GM23248 (cell line): Measurements from ENCODE around the gene CSTF2T. TPM values are rescaled to one million over a fixed set of nuclear protein-coding genes. Genes with fewer than 3 reads are reported as not detected.
"Not testable (repeated sequence)": the region's sequence is repeated elsewhere in the genome, so short reads cannot be mapped to it uniquely, and the experiment has no call there.

Experiments
- DNase-seq: peaks from one replicate; pipeline ENCODE4 v3.0.0-alpha.2; 2015
- H2AFZ ChIP-seq: fragments of 200-600 bp; sonication (generic); 2 replicates; pipeline ENCODE4 v1.6.1; 2016; ENCODE audit warnings: antibody characterized with exemption
- H3F3A ChIP-seq: fragments of 200-600 bp; sonication (generic); 2 replicates; pipeline ENCODE4 v1.6.1; 2016; ENCODE audit warnings: mild to moderate bottlenecking, antibody characterized with exemption, mixed run types; ENCODE audit not compliant: insufficient read depth
- H3K27ac ChIP-seq: fragments of 200-600 bp; sonication (generic); 2 replicates; pipeline ENCODE4 v1.5.1; 2016; ENCODE audit warnings: mild to moderate bottlenecking
- H3K27me3 ChIP-seq: fragments of 200-600 bp; sonication (generic); replicated peaks from 2 replicates; pipeline ENCODE4 v1.6.1; 2016; ENCODE audit warnings: mild to moderate bottlenecking; ENCODE audit not compliant: insufficient read depth
- H3K36me3 ChIP-seq: fragments of 200-600 bp; sonication (generic); 2 replicates; pipeline ENCODE4 v1.6.1; 2016; ENCODE audit warnings: low read depth, mild to moderate bottlenecking
- H3K4me1 ChIP-seq: fragments of 200-600 bp; sonication (generic); 2 replicates; pipeline ENCODE4 v1.6.1; 2016; ENCODE audit warnings: mild to moderate bottlenecking; ENCODE audit not compliant: insufficient read depth
- H3K4me2 ChIP-seq: fragments of 200-600 bp; sonication (generic); one replicate; pipeline ENCODE4 v1.6.1; 2016; ENCODE audit warnings: mild to moderate bottlenecking; ENCODE audit not compliant: unreplicated experiment
- H3K4me3 ChIP-seq: fragments of 200-600 bp; sonication (generic); 2 replicates; pipeline ENCODE4 v1.5.1; 2016; ENCODE audit warnings: mild to moderate bottlenecking
- H3K79me2 ChIP-seq: fragments of 200-600 bp; sonication (generic); 2 replicates; pipeline ENCODE4 v1.6.1; 2016; ENCODE audit warnings: mild to moderate bottlenecking; ENCODE audit not compliant: insufficient read depth
- H3K9ac ChIP-seq: fragments of 200-600 bp; sonication (generic); 2 replicates; pipeline ENCODE4 v1.6.1; 2016; ENCODE audit warnings: mild to moderate bottlenecking
- H3K9me2 ChIP-seq: fragments of 200-600 bp; sonication (generic); 2 replicates; pipeline ENCODE4 v1.6.1; 2016; ENCODE audit warnings: mixed run types, mild to moderate bottlenecking, moderate library complexity; ENCODE audit not compliant: insufficient read depth
- H3K9me3 ChIP-seq: fragments of 200-600 bp; sonication (generic); one replicate; pipeline ENCODE4 v1.6.1; 2017; ENCODE audit warnings: low read depth
- H4K20me1 ChIP-seq: fragments of 200-600 bp; sonication (generic); 2 replicates; pipeline ENCODE4 v1.6.0; 2016; ENCODE audit not compliant: insufficient read depth
- EZH2 ChIP-seq: fragments of 200-600 bp; sonication (generic); IDR thresholded peaks from 2 replicates; pipeline ENCODE4 v1.6.1; 2018; ENCODE audit warnings: antibody characterized with exemption, mild to moderate bottlenecking; ENCODE audit not compliant: insufficient read depth, poor library complexity, severe bottlenecking
- EZH2phosphoT487 ChIP-seq: fragments of 200-600 bp; sonication (generic); IDR thresholded peaks from 2 replicates; pipeline ENCODE4 v1.6.1; 2018; ENCODE audit warnings: antibody characterized with exemption, moderate library complexity, mild to moderate bottlenecking, low read depth; ENCODE audit not compliant: insufficient read depth
- WGBS, 2 experiments: methylation state at CpG; one replicate each; pipeline ENCODE4 v1.1.6; 2015 to 2017; ENCODE audit warnings: low lambda C conversion rate in 2 of 2, low coverage in 1 of 2; ENCODE audit errors: missing lambda C conversion rate in 2 of 2; 5-methylcytosine and 5-hydroxymethylcytosine counted together
- in situ Hi-C: fragments of 300-500 bp; cut with MboI; formaldehyde crosslinking; loops from 2 replicates; pipeline ENCODE4 v1.15.0; 2020
- polyA plus RNA-seq: library from polyadenylated mRNA; unstranded; fragments of >200 nt; fragmentation: Nextera tagmentation; extraction: Ambion mirVana; gene quantifications from 2 replicates; pipeline ENCODE4 v1.2.1, GENCODE V29; 2016
- total RNA-seq: library from RNA; depleted of rRNA; stranded (reverse); fragments of >200 nt; shearing (Covaris generic); gene quantifications from 2 replicates; pipeline ENCODE4 v1.2.3, GENCODE V29; 2014

CSTF2T gene
- total and polyA plus RNA-seq, 2 experiments from 2014 or later: 7.9 to 16.9 TPM

DNA sequence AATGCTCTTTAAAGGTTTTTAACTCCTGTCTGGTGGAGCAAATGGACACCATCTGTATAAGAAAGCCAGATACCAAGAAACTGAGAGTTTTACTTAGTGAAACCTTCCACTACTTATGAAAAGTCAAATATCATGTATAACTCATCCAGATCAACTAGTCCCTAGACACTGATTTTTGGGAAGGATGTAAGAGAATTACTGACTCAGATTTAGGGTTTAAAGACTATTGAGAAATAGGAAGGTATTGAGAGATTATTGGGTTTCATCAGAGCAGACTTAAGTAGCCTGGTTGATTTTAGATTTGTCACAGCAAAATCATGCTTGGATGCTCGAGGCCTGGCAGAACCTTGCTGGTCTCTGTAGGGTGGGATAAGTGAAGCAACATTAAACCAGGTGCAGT is 3.1 kb downstream of the CSTF2T start:
- Histone ChIP-seq H3K9me2 (no peaks in the 10 kb centered on the region), H3F3A (0 out of 2 replicates have a peak, but pooled peaks cover 15% of the 10 kb centered on the region), H3K4me2 (peak overlapping the region; percentile 26), H3K9ac (no peak overlapping the region), H3K9me3 (no peaks in the 10 kb centered on the region), H3K4me1 (peaks cover 19% of the 10 kb centered on the region), H3K4me3 (no peak overlapping the region), H4K20me1 (no peaks in the 10 kb centered on the region), H2AFZ (no peak overlapping the region), H3K27ac (no peak overlapping the region), H3K79me2 (peaks cover 44% of the 10 kb centered on the region), H3K27me3 (no peaks in the 10 kb centered on the region), H3K36me3 (0 out of 2 replicates have a peak, but pooled peaks cover 3% of the 10 kb centered on the region)
- peak; percentile 37 for DNase-seq
- in situ Hi-C loops: no loop called here
- no peak for TF ChIP-seq EZH2
- TF ChIP-seq EZH2phosphoT487: no peak
- 43 to 50% methylated on average over 1 of the region's 1 CpG for WGBS, 2 experiments

- no peak for DNase-seq
- peaks cover 42% of the 10 kb centered on the region for H3K79me2 ChIP-seq
- H3K4me3 ChIP-seq: no peak overlapping the region
- H4K20me1 ChIP-seq: no peaks in the 10 kb centered on the region
- 0 out of 2 replicates have a peak, but pooled peaks cover 3% of the 10 kb centered on the region for H3K36me3 ChIP-seq
- H2AFZ ChIP-seq: no peak overlapping the region
- TF ChIP-seq EZH2 (no peak), EZH2phosphoT487 (no peak)
- H3F3A ChIP-seq: 0 out of 2 replicates have a peak, but pooled peaks cover 8% of the 10 kb centered on the region
- WGBS, 2 experiments: 93 to 95% methylated on average over 5 of the region's 5 CpGs
- peaks cover 19% of the 10 kb centered on the region for H3K4me1 ChIP-seq
- H3K4me2 ChIP-seq: no peak overlapping the region
- no peaks in the 10 kb centered on the region for H3K27me3 ChIP-seq
- H3K27ac ChIP-seq: no peak overlapping the region
- H3K9ac ChIP-seq: no peak overlapping the region
- H3K9me2 ChIP-seq: no peaks in the 10 kb centered on the region
- no peaks in the 10 kb centered on the region for H3K9me3 ChIP-seq
- in situ Hi-C loops: no loop called here
These were observed 5.2 kb downstream of the CSTF2T start for GRCh38 chr10:51694086-51694768.

- H4K20me1 ChIP-seq: no peaks in the 10 kb centered on the region
- H3K36me3 ChIP-seq: no peaks in the 10 kb centered on the region
- H3K9me2 ChIP-seq: no peaks in the 10 kb centered on the region
- WGBS, 2 experiments: 65 to 87% methylated on average over 4 of the region's 4 CpGs
- H3K4me1 ChIP-seq: no peaks in the 10 kb centered on the region; the same call in 1 of the 2 replicates
- DNase-seq: no peak
- H3K4me3 ChIP-seq: no peak overlapping the region
- no peaks in the 10 kb centered on the region for H3K9me3 ChIP-seq
- 0 out of 2 replicates have a peak, but pooled peaks cover 8% of the 10 kb centered on the region for H3F3A ChIP-seq
- in situ Hi-C loops: no loop called here
- no peaks in the 10 kb centered on the region for H3K27me3 ChIP-seq
- no peak overlapping the region for H3K27ac ChIP-seq
- TF ChIP-seq EZH2phosphoT487 (no peak), EZH2 (no peak)
- no peak overlapping the region for H3K9ac ChIP-seq
- no peak overlapping the region for H2AFZ ChIP-seq
- H3K79me2 ChIP-seq: peaks cover 11% of the 10 kb centered on the region
- no peak overlapping the region for H3K4me2 ChIP-seq
These were observed 8.3 kb downstream of the CSTF2T start for GRCh38 chr10:51691135-51691534.

GRCh38 chr10:51689536-51689935 is 9.9 kb downstream of the CSTF2T start:
- no peaks in the 10 kb centered on the region for H3K36me3 ChIP-seq
- H3K9ac ChIP-seq: no peak overlapping the region
- TF ChIP-seq EZH2phosphoT487 (no peak), EZH2 (no peak)
- H3K27me3 ChIP-seq: no peaks in the 10 kb centered on the region
- WGBS, 2 experiments: 91 to 95% methylated on average over 3 of the region's 3 CpGs
- no peaks in the 10 kb centered on the region; the same call in 1 of the 2 replicates for H3K4me1 ChIP-seq
- in situ Hi-C loops: no loop called here
- no peak overlapping the region for H3K4me3 ChIP-seq
- no peaks in the 10 kb centered on the region for H3K9me2 ChIP-seq
- no peaks in the 10 kb centered on the region for H3K79me2 ChIP-seq
- no peak overlapping the region for H2AFZ ChIP-seq
- no peak overlapping the region for H3K4me2 ChIP-seq
- DNase-seq: no peak
- H3K27ac ChIP-seq: no peak overlapping the region
- 0 out of 2 replicates have a peak, but pooled peaks cover 8% of the 10 kb centered on the region for H3F3A ChIP-seq
- no peaks in the 10 kb centered on the region for H3K9me3 ChIP-seq
- no peaks in the 10 kb centered on the region for H4K20me1 ChIP-seq

GRCh38 chr10:51688826-51689225 is 10.6 kb downstream of the CSTF2T start:
- H3K4me3 ChIP-seq, H3K9ac ChIP-seq, H3K4me2 ChIP-seq, H3K4me1 ChIP-seq, H3K27me3 ChIP-seq, H3F3A ChIP-seq, H3K27ac ChIP-seq, H3K36me3 ChIP-seq, DNase-seq, H4K20me1 ChIP-seq, H3K9me3 ChIP-seq, H2AFZ ChIP-seq, H3K9me2 ChIP-seq, in situ Hi-C loops, H3K79me2 ChIP-seq: not testable (repeated sequence)
- WGBS, 2 experiments: 64 to 78% methylated on average over 2 of the region's 2 CpGs
